GM12872 (cell line): Measurements from ENCODE around the gene MAP4K4.

Experiments
- CTCF ChIP-seq: IDR thresholded peaks from 3 replicates; pipeline ENCODE4 v1.5.1; 2011; ENCODE audit warnings: low read depth, mild to moderate bottlenecking, low read length, moderate library complexity; ENCODE audit not compliant: insufficient read depth

Gene MAP4K4

DNA sequence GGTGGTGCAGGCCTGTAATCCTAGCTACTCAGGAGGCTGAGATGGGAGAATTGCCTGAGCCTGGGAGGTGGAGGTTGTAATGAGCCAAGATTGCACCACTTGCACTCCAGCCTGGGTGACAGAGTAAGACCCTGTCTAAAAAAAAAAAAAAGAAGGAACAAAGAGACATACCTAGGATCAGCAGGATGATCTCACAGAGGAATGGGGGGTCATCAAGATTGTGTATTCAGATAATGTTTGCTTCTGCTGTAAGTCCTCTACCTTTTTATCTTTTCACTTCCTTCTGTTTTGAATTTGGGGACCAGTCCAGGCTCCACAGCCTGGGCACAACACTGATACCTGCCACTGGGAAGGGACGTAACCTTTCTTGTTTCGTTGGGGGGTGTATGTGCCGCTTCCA, 53.2 kb downstream of the MAP4K4 start:
- TF ChIP-seq CTCF = no peak

DNA sequence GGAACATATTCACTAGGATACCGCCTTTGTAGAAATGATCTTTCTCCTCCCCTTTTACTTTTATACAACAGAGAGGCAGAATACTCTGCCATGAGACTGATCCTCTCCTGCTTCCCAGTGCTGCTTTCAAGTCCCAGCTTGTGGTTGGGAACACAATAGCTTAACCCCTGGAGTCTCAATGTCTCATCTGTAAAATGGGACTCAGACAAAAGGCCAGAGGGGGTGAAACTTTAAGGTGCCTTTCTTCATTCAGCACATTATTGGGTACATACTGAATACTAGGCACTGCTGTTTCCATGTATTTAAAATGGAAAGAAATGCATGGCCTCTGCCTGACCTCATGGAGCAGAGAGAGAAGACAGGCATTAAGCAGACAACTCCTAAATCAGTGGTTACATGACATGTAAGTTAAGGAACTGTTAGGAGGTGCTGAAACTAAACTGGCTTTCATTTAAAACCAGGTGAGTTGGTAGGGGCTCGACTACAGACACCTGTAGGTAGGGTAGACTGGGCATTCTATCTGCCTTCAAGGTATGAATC, 53.8 kb downstream of the MAP4K4 start:
- no peak for TF ChIP-seq CTCF

GRCh38 chr2:101751875-101752619, 54.5 kb downstream of the MAP4K4 start:
- no peak for TF ChIP-seq CTCF

GRCh38 chr2:101752716-101753616, 55.5 kb downstream of the MAP4K4 start:
- no peak for TF ChIP-seq CTCF

- TF ChIP-seq CTCF = no peak
These were observed 56.4 kb downstream of the MAP4K4 start for GRCh38 chr2:101753720-101754490.

GRCh38 chr2:101754618-101755017, 57.1 kb downstream of the MAP4K4 start:
- TF ChIP-seq CTCF = no peak

DNA sequence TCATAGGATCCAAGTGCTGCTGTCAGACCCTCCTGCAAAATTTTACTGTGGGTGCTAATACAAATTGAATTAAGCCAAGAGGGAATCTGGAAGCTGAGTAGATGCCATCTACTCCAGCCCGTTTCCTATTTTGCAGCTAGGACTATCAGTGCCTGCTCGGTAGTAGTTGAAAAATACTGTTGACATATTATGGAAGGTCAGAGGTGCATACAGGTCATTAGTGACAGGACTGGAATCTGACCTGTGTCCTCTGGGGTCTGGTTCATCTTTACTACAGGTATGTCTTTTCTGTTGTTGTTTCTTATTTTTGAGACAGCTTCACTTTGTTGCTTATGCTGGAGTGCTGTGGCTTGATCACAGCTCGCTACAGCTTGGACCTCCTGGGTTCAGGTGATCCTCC, 58.8 kb downstream of the MAP4K4 start:
- no peak for TF ChIP-seq CTCF
